Glutamatergic neuron (in vitro differentiated cells): Measurements from ENCODE around the gene SNX24. TPM values are rescaled to one million over a fixed set of nuclear protein-coding genes. Genes with fewer than 3 reads are reported as not detected.

ENCODE experiments used
- DNase-seq: peaks from one replicate; pipeline ENCODE4 v3.0.0; 2022
- H3K27ac Mint-ChIP-seq: one replicate; pipeline ENCODE4 v1.8.0; 2020; ENCODE audit warnings: mild to moderate bottlenecking, mixed read lengths, inconsistent platforms; ENCODE audit not compliant: unreplicated experiment
- H3K27me3 Mint-ChIP-seq: one replicate; pipeline ENCODE4 v1.8.0; 2020; ENCODE audit warnings: mild to moderate bottlenecking, moderate library complexity, mixed read lengths, inconsistent platforms; ENCODE audit not compliant: unreplicated experiment
- H3K36me3 Mint-ChIP-seq: one replicate; pipeline ENCODE4 v1.8.0; 2020; ENCODE audit warnings: mild to moderate bottlenecking, mixed read lengths, inconsistent platforms; ENCODE audit not compliant: unreplicated experiment
- H3K4me1 Mint-ChIP-seq: one replicate; pipeline ENCODE4 v1.8.0; 2020; ENCODE audit warnings: mild to moderate bottlenecking, low read depth, mixed read lengths, inconsistent platforms; ENCODE audit not compliant: unreplicated experiment
- H3K4me3 Mint-ChIP-seq: one replicate; pipeline ENCODE4 v1.8.0; 2020; ENCODE audit warnings: mild to moderate bottlenecking, mixed read lengths, inconsistent platforms; ENCODE audit not compliant: unreplicated experiment
- H3K9me3 Mint-ChIP-seq: one replicate; pipeline ENCODE4 v1.8.0; 2020; ENCODE audit warnings: mild to moderate bottlenecking, moderate library complexity, mixed read lengths, inconsistent platforms; ENCODE audit not compliant: unreplicated experiment
- CTCF ChIP-seq: fragments of 200-600 bp; sonication (generic); IDR thresholded peaks from one replicate; pipeline ENCODE4 v1.5.0; 2021; ENCODE audit not compliant: partially characterized antibody, unreplicated experiment
- total RNA-seq: library from RNA; stranded (reverse); fragmentation: NEBNext Ultra II Directional; extraction: Animal tissue kit (Norgen Biotek cat#: 25700); gene quantifications from one replicate; pipeline ENCODE4 v1.2.1, GENCODE V29; 2021; ENCODE audit not compliant: unreplicated experiment

Gene SNX24
- total RNA-seq, 1 donor from 2014 or later, result 21.8 TPM

GRCh38 chr5:122842016-122842580 is 3.3 kb upstream of the SNX24 start:
- no peaks in the 10 kb centered on the region for H3K9me3 Mint-ChIP-seq
- H3K27me3 Mint-ChIP-seq, result no peaks in the 10 kb centered on the region
- TF ChIP-seq CTCF, result no peak
- DNase-seq, result no peak
- peaks cover 5% of the 10 kb centered on the region for H3K36me3 Mint-ChIP-seq
- no peak overlapping the region for H3K4me3 Mint-ChIP-seq
- H3K4me1 Mint-ChIP-seq, result peaks cover 10% of the 10 kb centered on the region
- peak overlapping the region; percentile 45 for H3K27ac Mint-ChIP-seq

- H3K36me3 Mint-ChIP-seq, result peaks cover 5% of the 10 kb centered on the region
- H3K27me3 Mint-ChIP-seq, result no peaks in the 10 kb centered on the region
- peak overlapping the region; percentile 89 for H3K4me3 Mint-ChIP-seq
- no peak for TF ChIP-seq CTCF
- H3K9me3 Mint-ChIP-seq, result no peaks in the 10 kb centered on the region
- H3K27ac Mint-ChIP-seq, result no peak overlapping the region
- H3K4me1 Mint-ChIP-seq, result peaks cover 12% of the 10 kb centered on the region
- DNase-seq, result no peak
Measured at GRCh38 chr5:122844136-122844909, 1.1 kb upstream of the SNX24 start.

GRCh38 chr5:122844910-122845228 is 544 bp upstream of the SNX24 start:
- H3K4me3 Mint-ChIP-seq, result peak overlapping the region; percentile 89
- no peak overlapping the region for H3K27ac Mint-ChIP-seq
- DNase-seq, result no peak
- TF ChIP-seq CTCF, result no peak
- no peaks in the 10 kb centered on the region for H3K27me3 Mint-ChIP-seq
- peaks cover 5% of the 10 kb centered on the region for H3K36me3 Mint-ChIP-seq
- peaks cover 12% of the 10 kb centered on the region for H3K4me1 Mint-ChIP-seq
- H3K9me3 Mint-ChIP-seq, result peaks cover 2% of the 10 kb centered on the region

DNA sequence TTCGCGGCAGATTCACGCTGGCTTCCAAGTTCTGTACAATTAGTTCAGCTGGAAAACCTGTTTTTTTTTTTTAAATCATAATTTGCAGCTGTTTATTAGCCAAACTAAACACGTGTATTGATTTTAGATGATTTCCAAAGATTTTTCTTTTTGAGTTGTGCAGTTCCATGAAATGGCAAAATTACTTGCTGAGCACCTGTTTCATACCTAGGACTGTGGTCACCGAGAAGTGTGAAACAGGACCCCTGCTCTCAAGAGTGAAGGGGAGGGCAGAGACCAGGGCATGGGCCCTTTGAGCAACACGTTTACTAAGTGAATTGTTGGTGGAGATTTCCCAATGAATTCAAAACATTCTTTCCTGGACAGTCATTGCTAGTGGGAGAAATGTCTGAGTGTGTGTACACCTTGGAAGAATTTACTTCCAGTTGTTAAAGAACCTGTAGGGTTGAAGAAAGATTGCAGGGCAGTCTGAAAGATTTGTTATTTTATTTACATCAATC is 688 bp downstream of the SNX24 start:
- DNase-seq, result no peak
- Mint-ChIP-seq H3K4me1 (peaks cover 12% of the 10 kb centered on the region), H3K4me3 (peak overlapping the region; percentile 87), H3K27ac (peak overlapping the region; percentile 76), H3K9me3 (peaks cover 2% of the 10 kb centered on the region), H3K27me3 (no peaks in the 10 kb centered on the region), H3K36me3 (no peaks in the 10 kb centered on the region)
- TF ChIP-seq CTCF, result no peak

DNA sequence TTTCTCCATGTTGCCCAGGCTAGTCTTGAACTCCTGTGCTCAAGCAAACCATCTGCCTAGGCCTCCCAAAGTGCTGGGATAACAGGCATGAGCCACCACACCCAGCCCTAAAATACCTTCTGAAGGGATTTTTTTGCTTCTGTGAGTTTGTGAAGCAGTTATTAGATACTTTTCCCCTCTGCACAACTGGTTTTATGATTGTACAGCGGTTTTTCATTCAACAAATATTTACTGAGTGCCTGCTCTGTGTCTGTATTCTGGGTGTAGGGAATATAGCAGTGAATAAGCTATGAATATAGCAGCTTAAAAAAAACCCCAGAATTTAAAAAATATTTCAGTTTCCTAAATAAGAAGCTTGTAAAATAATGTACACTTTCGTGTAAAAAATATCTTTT is 2.3 kb downstream of the SNX24 start:
- H3K27me3 Mint-ChIP-seq, result no peaks in the 10 kb centered on the region
- no peak for TF ChIP-seq CTCF
- no peak overlapping the region for H3K27ac Mint-ChIP-seq
- H3K4me1 Mint-ChIP-seq, result peaks cover 9% of the 10 kb centered on the region
- no peaks in the 10 kb centered on the region for H3K36me3 Mint-ChIP-seq
- H3K4me3 Mint-ChIP-seq, result no peak overlapping the region
- peaks cover 2% of the 10 kb centered on the region for H3K9me3 Mint-ChIP-seq
- DNase-seq, result no peak
